Lower leg skin (tissue), 3 donors: Measurements from ENCODE around the gene MRPL39.

Experiments
- POLR2A ChIP-seq, 2 donors: fragments of 450-650 bp; IDR thresholded peaks; one replicate each; pipeline ENCODE4 v1.6.1; 2016 to 2017; ENCODE audit warnings: antibody characterized with exemption in 2 of 2, mild to moderate bottlenecking in 1 of 2, moderate library complexity in 1 of 2
- TF ChIP-seq, protein P1 (sequence below), 3 donors: fragments of 450-650 bp; IDR thresholded peaks; one replicate each; pipeline ENCODE4 v1.5.1; 2016; ENCODE audit warnings: antibody characterized with exemption in 3 of 3, mild to moderate bottlenecking in 3 of 3, moderate library complexity in 2 of 3

DNA sequence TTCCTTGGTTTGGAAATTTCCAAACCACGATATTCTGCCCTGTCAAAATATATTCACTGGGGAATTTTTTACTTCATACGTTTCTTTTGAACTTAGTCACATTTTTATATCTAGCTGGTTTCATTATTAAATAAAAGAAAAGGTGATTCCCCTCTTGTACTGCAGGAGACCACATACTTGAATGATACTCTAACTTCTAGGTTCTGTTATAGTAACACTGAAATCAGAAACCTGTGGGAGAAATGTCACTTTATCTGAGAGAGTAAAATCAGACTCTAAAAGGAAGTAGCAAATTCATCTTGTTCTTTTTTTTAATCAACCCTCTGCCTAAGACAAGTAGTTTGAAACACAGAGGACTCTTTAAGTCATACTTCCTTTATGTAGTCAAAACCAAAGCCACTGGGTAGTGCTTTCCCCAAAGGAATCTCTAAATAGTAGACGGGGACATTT is 34.4 kb downstream of the MRPL39 start:
- TF ChIP-seq, protein P1, sequence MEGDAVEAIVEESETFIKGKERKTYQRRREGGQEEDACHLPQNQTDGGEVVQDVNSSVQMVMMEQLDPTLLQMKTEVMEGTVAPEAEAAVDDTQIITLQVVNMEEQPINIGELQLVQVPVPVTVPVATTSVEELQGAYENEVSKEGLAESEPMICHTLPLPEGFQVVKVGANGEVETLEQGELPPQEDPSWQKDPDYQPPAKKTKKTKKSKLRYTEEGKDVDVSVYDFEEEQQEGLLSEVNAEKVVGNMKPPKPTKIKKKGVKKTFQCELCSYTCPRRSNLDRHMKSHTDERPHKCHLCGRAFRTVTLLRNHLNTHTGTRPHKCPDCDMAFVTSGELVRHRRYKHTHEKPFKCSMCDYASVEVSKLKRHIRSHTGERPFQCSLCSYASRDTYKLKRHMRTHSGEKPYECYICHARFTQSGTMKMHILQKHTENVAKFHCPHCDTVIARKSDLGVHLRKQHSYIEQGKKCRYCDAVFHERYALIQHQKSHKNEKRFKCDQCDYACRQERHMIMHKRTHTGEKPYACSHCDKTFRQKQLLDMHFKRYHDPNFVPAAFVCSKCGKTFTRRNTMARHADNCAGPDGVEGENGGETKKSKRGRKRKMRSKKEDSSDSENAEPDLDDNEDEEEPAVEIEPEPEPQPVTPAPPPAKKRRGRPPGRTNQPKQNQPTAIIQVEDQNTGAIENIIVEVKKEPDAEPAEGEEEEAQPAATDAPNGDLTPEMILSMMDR (IDR thresholded peaks at IDR 0.05), result no peak
- TF ChIP-seq POLR2A (IDR thresholded peaks at IDR 0.05), result no peak
